Right atrium auricular region (tissue), 2 donors: ENCODE data around the gene CBFA2T3. TPM values are rescaled to one million over a fixed set of nuclear protein-coding genes. Genes with fewer than 3 reads are reported as not detected.

Source experiments
- DNase-seq: peaks from one replicate; pipeline ENCODE4 v3.0.0-alpha.2; 2019; ENCODE audit warnings: low spot score
- H3K27ac ChIP-seq, 2 donors: fragments of 200-600 bp; sonication (generic); 1 replicate in 1 of 2; 2 replicates in 1 of 2; pipeline ENCODE4 v1.5.1; 2016 to 2019
- H3K27me3 ChIP-seq, 2 donors: fragments of 200-600 bp; sonication (generic); one replicate each; pipeline versions ENCODE4 v1.5.1 to v1.6.0; 2017 to 2019
- H3K36me3 ChIP-seq: fragments of 200-600 bp; sonication (generic); one replicate; pipeline ENCODE4 v1.5.1; 2016
- H3K4me1 ChIP-seq, 2 donors: fragments of 200-600 bp; sonication (generic); one replicate each; pipeline versions ENCODE4 v1.5.1 to v1.6.0; 2017 to 2019
- H3K4me3 ChIP-seq, 2 donors: fragments of 200-600 bp; sonication (generic); 1 replicate in 1 of 2; 2 replicates in 1 of 2; pipeline ENCODE4 v1.5.1; 2017 to 2019; ENCODE audit warnings: mild to moderate bottlenecking in 1 of 2, moderate library complexity in 1 of 2
- H3K9me3 ChIP-seq, 2 donors: fragments of 200-600 bp; sonication (generic); one replicate each; pipeline ENCODE4 v1.5.1; 2019
- total RNA-seq, 2 donors: library from RNA; depleted of rRNA; stranded (reverse); fragments of >200 nt; gene quantifications; one replicate each; pipeline ENCODE4 v1.1.0, GENCODE V29; 2016
- TF ChIP-seq, protein P1 (sequence below), 2 donors: fragments of 200-600 bp; sonication (generic); IDR thresholded peaks; one replicate each; pipeline ENCODE4 v1.5.1; 2019; ENCODE audit warnings: antibody characterized with exemption in 2 of 2

The CBFA2T3 gene
- 1 to 10 TPM; 1.1 to 2.6 TPM for total RNA-seq

- H3K4me1 ChIP-seq, result peaks cover 0 to 13% of the 10 kb centered on the region in 2 donors
- TF ChIP-seq, protein P1, sequence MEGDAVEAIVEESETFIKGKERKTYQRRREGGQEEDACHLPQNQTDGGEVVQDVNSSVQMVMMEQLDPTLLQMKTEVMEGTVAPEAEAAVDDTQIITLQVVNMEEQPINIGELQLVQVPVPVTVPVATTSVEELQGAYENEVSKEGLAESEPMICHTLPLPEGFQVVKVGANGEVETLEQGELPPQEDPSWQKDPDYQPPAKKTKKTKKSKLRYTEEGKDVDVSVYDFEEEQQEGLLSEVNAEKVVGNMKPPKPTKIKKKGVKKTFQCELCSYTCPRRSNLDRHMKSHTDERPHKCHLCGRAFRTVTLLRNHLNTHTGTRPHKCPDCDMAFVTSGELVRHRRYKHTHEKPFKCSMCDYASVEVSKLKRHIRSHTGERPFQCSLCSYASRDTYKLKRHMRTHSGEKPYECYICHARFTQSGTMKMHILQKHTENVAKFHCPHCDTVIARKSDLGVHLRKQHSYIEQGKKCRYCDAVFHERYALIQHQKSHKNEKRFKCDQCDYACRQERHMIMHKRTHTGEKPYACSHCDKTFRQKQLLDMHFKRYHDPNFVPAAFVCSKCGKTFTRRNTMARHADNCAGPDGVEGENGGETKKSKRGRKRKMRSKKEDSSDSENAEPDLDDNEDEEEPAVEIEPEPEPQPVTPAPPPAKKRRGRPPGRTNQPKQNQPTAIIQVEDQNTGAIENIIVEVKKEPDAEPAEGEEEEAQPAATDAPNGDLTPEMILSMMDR (IDR thresholded peaks at IDR 0.05), result no peak
- H3K4me3 ChIP-seq, result peak within 1 kb of the TSS in 1 of 2 donors; percentile 28
- no peak within 1 kb of the TSS for H3K27ac ChIP-seq
- DNase-seq, result peak; percentile 66
- H3K36me3 ChIP-seq, result no peaks in the 10 kb centered on the region
- H3K9me3 ChIP-seq, result no peaks in the 10 kb centered on the region
- no peaks in the 10 kb centered on the region for H3K27me3 ChIP-seq
Observed at GRCh38 chr16:88977018-88977811, at the start of gene CBFA2T3. TSS of gene CBFA2T3 (minus strand) at chr16:88977207. CDS start at chr16:88976807, 400 bp downstream.

DNA sequence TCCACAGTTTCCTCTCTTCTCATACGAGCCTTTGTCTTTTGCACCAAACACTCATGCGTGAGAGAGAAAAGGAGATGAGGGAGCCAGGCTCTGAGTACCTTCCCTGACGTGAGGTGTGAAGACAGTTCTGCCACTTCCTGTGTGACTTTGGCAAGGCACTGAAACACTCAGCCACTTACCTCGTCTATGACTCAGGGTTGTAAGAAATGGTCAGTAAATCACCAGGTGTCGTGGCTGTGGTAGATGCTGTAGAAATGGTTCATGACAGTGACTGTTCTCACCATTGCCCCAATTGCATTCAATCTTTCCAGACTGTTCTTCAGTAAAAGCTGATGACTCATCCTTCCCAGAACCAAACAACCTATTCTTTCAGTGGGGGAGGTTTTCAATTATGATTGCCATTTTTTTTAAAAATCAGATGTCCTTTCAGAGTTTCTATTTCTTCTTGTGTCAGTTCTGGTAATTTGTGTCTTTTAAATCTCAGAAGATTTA is 49.2 kb upstream of the CBFA2T3 start:
- Histone ChIP-seq H3K4me1 (no peaks in the 10 kb centered on the region), H3K36me3 (no peaks in the 10 kb centered on the region), H3K27me3 (no peaks in the 10 kb centered on the region), H3K27ac (no peak overlapping the region), H3K9me3 (peaks cover 0 to 23% of the 10 kb centered on the region in 2 donors), H3K4me3 (no peak overlapping the region)
- TF ChIP-seq, protein P1 (IDR thresholded peaks at IDR 0.05), result no peak
- DNase-seq, result no peak

DNA sequence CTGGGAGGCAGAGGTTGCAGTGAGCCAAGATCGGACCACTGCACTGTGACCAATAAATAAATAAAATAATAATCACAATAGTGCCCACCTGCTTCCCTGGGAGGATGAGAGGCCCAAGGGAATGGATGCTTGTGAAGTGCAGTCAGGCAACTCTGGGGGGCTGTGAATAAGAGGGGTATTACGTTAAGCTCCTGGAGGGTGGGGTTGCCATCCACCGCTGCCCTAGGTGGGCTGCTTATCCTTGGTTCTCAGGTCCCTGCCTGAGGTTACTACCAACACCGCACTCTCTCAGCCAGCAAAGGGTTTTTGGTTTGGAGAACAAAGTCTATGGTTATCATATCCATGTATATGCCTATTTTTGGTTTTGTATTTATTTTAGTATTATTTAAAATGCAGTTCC is 48.6 kb upstream of the CBFA2T3 start:
- H3K27me3 ChIP-seq, result no peaks in the 10 kb centered on the region
- no peak for DNase-seq
- TF ChIP-seq, protein P1 (IDR thresholded peaks at IDR 0.05), result no peak

GRCh38 chr16:89024546-89025060 is 47.6 kb upstream of the CBFA2T3 start:
- TF ChIP-seq, protein P1 (IDR thresholded peaks at IDR 0.05), result no peak
- Histone ChIP-seq H3K4me3 (no peak overlapping the region), H3K4me1 (no peaks in the 10 kb centered on the region), H3K27ac (no peak overlapping the region), H3K27me3 (no peaks in the 10 kb centered on the region), H3K9me3 (peaks cover 0 to 23% of the 10 kb centered on the region in 2 donors), H3K36me3 (no peaks in the 10 kb centered on the region)
- no peak for DNase-seq

More for the DNA sequence above, 48.6 kb upstream of the CBFA2T3 start:
- Histone ChIP-seq H3K4me3 (no peak overlapping the region), H3K9me3 (peaks cover 0 to 23% of the 10 kb centered on the region in 2 donors), H3K27ac (no peak overlapping the region), H3K36me3 (no peaks in the 10 kb centered on the region), H3K4me1 (no peaks in the 10 kb centered on the region)

GRCh38 chr16:89023621-89024511 is 46.9 kb upstream of the CBFA2T3 start:
- no peaks in the 10 kb centered on the region for H3K27me3 ChIP-seq
- DNase-seq, result no peak
- H3K27ac ChIP-seq, result no peak overlapping the region
- H3K9me3 ChIP-seq, result peaks cover 0 to 23% of the 10 kb centered on the region in 2 donors
- no peaks in the 10 kb centered on the region for H3K36me3 ChIP-seq
- TF ChIP-seq, protein P1 (IDR thresholded peaks at IDR 0.05), result no peak
- no peaks in the 10 kb centered on the region for H3K4me1 ChIP-seq
- no peak overlapping the region for H3K4me3 ChIP-seq
